HG03060 (cell line): ENCODE measurements around the gene MINDY4B.

Experiments used
- ATAC-seq: cut with Tn5 transposase; IDR thresholded peaks from one replicate; pipeline ENCODE4 v1.9.1; 2021; ENCODE audit warnings: low read depth, moderate number of reproducible peaks; ENCODE audit not compliant: unreplicated experiment

The MINDY4B gene

GRCh38 chr3:150848864-150849263, 56.4 kb downstream of the MINDY4B start:
- no peak for ATAC-seq

DNA sequence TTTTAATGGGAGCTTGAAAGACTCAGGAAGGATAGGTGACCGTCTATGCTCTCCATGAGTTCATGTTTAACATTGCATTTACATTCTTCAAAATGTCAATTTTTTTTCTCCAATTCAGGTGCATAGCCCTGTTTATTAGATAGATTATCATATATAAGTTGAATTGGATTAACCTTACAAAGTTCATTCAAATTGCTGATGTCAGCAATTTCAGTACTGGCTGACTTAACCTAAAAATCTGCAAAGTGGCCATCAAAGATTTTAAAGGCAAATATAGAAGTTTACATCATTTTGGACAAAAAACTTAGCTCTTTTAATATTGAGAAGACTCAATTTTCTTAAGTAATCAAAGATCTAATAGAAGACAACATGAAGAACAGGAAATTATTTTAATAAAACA, 57.8 kb downstream of the MINDY4B start:
- ATAC-seq = no peak

- no peak for ATAC-seq
Measured at GRCh38 chr3:150844484-150844883, 60.8 kb downstream of the MINDY4B start.

DNA sequence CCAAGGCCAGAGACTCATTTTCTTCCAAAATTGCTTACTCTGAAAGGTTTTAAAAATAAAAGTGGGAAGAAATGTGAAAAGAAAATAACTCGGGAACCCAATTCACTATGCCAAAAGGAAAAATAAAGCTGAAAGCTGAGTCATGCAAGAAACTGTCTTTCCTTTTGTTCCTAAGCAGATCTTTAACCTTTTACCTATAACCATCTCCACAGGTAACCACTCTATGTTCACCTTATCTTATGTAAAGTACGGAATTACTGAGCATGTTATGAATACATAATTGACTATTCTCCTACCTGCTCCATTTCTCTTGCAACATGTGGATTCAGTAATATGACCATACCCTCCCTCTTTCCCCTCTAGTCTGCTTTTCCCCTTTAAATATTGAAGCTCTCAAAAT, 62.0 kb downstream of the MINDY4B start:
- no peak for ATAC-seq

- ATAC-seq = no peak
Measured at GRCh38 chr3:150840802-150841515, 64.3 kb downstream of the MINDY4B start.

- ATAC-seq = no peak
Measured at GRCh38 chr3:150830745-150831144, 74.5 kb downstream of the MINDY4B start.

- no peak for ATAC-seq
Measured at GRCh38 chr3:150830094-150830681, 75.1 kb downstream of the MINDY4B start.

GRCh38 chr3:150829408-150829807, 75.8 kb downstream of the MINDY4B start:
- no peak for ATAC-seq

GRCh38 chr3:150828997-150829396, 76.2 kb downstream of the MINDY4B start:
- no peak for ATAC-seq

DNA sequence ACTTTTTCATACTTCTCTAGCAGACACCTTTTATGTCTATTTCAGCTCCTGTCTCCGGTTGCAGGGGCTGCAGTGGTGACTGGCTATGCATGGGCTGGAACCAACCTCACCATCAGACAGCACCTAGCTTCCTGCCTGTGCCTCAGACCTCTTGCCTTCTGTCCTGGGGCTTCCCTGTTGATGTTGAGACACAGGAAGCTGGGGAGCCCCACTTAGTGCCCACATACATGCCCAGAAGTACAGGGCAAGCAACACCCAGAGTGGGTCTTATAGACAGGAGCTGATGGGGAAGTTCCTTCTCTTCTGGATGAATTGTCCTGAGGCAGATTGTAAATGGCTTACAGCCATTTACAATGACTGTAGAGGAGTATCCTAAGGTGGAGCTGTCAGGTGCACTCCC, 77.0 kb downstream of the MINDY4B start:
- ATAC-seq = no peak

DNA sequence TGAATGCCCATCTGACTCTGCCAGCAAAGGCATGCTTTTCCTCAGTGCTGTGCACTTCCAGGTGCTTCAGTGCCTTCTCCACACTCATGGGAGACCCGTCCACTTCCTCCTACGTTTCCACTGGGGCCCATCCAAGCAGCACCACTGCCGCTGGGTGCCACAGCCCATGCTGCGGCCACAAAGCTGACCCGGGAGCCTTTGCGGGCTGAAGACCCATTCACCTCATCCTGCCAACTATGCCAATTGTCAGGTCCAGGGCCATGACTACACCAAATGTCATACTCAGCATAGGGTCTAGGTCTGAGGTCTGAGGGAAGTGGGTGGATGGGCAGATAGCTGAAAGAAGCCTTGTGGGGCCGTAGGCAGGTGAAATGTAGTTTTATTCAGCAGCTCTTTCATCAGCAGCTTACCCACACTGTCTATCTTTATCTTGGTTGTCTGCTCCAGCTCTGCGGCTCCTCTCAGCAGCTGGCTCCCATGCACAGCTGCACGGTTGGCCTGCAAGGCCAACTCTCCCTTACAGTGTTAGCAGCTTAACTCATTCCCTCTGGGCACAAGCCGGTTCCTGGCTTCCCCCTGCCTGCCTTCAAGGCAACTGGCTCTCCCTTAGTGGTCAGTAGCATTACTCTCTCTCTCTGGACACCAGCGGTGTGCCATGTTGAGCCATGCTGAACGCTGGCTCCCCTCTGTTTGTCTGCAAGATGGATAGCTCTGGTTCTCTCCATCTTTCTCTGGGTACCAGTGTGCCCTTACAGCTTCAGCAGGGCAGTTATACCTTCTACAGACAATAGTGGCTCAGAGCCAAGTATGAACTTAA, 78.6 kb downstream of the MINDY4B start:
- no peak for ATAC-seq

DNA sequence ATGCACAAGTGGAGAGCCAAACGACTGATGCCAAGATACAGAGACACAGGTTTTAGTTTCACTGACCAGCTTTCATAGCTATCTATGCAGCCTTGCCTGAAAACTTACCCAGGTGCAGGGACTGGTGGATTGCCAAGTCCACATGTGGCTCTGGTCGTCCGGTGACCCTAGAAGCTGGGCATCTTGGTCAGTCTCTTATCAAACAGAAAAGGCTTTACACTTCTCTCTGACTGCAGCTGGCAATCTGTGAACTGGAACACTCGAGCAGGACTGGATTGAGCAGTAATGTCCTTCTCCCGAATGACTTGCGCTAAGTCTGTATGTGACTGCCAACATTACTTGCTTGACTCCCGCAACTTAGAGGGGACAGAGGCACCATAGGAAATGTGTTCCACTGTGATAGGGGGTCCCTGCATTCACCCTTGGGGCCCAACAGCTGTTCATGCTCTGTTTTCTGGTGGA, 79.3 kb downstream of the MINDY4B start:
- ATAC-seq = no peak

DNA sequence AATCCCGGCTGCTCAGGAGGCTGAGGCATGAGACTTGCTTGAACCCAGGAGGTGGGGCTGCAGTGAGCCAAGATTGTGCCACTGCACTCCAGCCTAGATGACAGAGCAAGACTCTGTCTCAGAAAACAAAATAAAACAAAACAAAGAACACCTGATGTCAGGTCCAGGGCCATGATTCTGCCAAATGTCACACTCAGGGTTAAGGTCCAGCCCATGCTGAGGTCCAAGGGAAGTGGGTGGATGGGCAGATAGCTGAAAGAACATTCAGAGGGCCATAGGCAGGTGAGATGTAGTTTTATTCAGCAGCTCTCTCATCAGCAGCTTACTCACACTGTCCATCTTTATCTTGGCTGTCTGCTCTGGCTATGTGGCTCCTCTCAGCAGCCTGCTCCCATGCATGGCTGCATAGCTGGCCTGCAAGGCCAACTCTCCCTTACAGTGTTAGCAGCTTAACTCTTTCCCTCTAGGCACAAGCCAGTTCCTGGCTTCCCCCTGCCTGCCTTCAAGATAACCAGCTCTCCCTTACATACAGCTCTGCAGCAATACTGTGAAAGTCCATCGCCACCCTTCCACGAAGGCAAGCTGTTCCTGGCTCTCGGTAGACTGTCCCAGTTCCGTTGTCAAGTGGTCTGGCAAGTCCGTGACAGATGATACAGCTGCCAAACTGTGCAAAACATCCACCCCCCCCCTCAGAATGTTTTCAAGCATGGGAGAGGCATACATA, 79.9 kb downstream of the MINDY4B start:
- ATAC-seq = no peak

- ATAC-seq = no peak
Measured at GRCh38 chr3:150823277-150823676, 82.0 kb downstream of the MINDY4B start.

- no peak for ATAC-seq
Measured at GRCh38 chr3:150822636-150823035, 82.6 kb downstream of the MINDY4B start.
